Left colon (tissue), 2 donors: Measurements from ENCODE around the gene BICRAL. TPM values are rescaled to one million over a fixed set of nuclear protein-coding genes. Genes with fewer than 3 reads are reported as not detected.
"Not testable (repeated sequence)": the region's sequence is repeated elsewhere in the genome, so short reads cannot be mapped to it uniquely, and the experiment has no call there.

ENCODE experiments used
- ATAC-seq: fragments of 200-7000 bp; cut with Tn5 transposase; one replicate; pipeline ENCODE4 v1.9.1; 2020; ENCODE audit warnings: mild to moderate bottlenecking, moderate library complexity
- DNase-seq, 2 donors: peaks; one replicate each; pipeline ENCODE4 v3.0.0-alpha.2; 2020
- intact Hi-C, 2 donors: fragments of 100-400 bp; cut with DNase I in 1 of 2; cut with micrococcal nuclease in 1 of 2; formaldehyde crosslinking; loops; one replicate each; pipeline versions ENCODE4 v1.11.2 to v1.14.0; 2022; cut with DNase I, micrococcal nuclease
- total RNA-seq, 2 donors: library from RNA; stranded (reverse); fragmentation: NEBNext Ultra II Directional; extraction: Animal tissue kit (Norgen Biotek cat#: 25700); gene quantifications; one replicate each; pipeline ENCODE4 v1.2.1, GENCODE V29; 2021
- donor health status: DM: no; HTN: no; CAD: no.
- donor health status: DM: yes; HTN: yes; CAD: no.

The BICRAL gene
- total RNA-seq, 2 donors from 2014 or later, result 20.2 to 20.5 TPM

DNA sequence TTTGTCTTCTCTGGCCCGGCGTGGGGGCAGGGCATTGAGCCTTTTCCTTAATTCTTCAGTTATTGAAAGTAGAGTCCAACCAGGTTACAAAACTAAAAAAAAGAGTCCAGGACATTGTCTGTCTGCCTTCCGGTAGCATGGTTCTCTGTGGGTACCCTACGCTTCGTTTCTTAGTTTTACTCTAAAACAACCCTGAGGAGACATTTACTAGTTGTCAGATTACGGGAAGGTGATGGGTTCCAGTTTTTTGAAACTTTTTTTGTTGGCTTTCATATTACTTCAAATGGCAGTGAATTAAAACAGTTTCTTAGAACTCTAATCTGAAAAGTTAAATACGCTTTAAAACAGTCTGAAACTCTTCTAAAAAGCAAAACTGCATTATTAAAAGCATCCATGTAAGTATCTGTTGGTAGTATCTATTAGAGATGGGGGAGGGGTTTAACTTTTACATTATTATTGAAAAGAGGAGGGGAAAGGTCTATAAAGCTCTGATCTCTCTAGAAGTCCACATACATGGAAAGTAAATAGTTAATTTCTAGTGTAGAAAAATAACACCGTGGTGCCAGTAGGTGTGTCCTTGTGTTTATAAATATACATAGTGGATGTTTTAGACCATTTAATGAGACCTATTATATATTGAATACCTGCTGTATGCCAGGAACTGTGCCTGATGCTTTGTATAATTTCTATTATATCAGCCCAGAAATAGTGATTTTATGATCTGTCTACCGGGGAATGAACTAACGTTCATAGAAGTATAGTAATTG, 2.2 kb downstream of the BICRAL start:
- intact Hi-C loops, result no loop called here
- ATAC-seq (peak; percentile 27), DNase-seq (no peak)

DNA sequence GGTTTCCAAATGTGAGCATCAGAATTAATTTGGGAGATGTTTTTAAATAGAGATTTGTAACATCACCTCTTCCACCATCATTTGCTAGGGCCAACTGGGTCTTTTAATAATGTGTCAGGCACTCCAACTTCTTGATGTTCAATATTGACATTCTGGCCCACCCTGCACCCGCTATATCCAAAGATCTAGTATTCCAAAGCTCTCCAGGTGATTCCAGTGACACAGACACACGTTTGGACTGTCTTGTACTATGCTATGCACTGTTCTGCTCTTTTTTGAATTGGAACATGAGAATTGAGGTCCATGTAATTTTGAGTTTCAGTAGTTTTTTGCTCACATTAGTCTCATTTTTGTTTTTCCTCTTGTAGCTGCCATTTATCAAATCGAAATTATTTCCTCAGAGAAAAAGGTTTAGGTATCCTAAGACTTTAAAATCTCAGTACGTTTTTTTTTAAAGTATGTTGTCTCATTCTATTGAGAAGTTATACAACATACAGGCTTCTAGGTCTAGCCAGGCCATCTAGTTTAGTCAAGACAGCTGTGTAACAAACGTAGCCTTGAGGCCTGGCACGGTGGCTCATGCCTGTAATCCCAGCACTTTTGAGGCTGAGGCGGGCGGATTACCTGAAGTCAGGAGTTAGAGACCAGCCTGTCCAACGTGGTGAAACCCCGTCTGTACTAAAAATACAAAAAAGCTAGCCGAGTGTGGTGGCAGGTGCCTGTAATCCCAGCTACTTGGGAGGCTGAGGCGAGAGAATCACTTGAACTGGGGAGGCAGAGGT, 3.1 kb downstream of the BICRAL start:
- intact Hi-C loops, result no loop called here
- ATAC-seq (no peak), DNase-seq (no peak)

DNA sequence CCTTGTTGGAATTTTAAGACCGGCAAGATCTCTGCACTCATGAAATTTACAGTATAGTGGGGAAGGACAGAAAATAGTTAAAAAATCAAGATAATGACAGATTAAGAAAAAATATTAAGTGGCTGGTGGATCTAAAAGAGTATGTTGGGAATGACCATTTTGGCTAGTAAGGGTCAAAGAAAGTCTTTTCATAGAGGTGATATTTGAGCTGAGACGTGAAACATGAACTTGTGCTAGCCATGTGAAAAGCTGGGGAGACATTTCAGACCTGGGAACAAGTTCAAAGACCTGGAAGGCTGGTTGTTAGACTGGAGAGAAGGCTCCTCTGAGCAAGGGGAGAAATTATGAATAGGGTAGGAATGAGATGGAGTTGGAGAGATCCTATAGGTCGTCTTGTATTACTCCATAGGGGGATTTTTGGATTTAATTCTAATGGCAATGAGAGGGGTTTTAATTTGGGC, 4.7 kb downstream of the BICRAL start:
- no peak for ATAC-seq
- DNase-seq, result no peak
- intact Hi-C loops, result no loop called here

DNA sequence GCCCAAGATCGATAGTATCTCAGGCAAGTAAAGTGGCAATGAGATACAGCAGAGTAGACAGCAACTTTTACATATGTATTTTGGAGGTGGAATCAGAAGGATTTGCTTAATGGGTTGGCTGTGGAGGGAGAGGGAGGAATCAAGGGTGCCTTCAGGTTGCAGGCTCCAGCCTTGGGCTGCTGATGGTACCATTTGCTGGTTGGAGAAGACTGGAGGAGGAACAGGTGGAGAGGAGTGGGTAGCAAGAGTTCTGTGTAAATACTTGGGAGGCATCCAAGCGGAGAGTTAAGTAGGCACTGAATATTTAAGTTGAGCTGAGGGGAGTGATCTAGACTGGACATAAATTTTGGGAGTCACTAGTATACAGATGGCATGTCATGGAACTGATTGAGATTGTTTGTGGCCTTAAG, 5.2 kb downstream of the BICRAL start:
- DNase-seq, result no peak
- intact Hi-C loops, result no loop called here

DNA sequence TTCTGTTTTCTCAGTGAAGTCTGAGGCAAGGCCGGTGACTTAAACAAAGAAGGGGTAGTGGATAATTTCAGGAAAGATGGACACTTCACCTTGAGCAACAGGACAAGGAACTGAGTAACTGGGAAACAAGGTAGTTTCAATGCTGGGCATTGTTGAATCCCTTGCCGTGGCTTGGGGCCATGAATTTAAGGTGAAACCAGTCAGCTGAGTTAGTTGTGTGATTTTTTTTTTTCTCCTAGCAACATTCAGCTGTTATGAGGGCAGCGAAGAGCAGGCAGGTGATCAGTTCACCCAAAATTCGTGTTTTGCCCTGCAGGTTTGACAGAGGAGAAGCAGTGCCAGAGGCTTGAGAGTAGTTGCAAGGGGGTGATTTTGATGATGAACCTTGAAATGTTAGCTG, 6.8 kb downstream of the BICRAL start:
- ATAC-seq (no peak), DNase-seq (no peak)
- intact Hi-C loops, result no loop called here

More for the DNA sequence above, 5.2 kb downstream of the BICRAL start:
- no peak for ATAC-seq

DNA sequence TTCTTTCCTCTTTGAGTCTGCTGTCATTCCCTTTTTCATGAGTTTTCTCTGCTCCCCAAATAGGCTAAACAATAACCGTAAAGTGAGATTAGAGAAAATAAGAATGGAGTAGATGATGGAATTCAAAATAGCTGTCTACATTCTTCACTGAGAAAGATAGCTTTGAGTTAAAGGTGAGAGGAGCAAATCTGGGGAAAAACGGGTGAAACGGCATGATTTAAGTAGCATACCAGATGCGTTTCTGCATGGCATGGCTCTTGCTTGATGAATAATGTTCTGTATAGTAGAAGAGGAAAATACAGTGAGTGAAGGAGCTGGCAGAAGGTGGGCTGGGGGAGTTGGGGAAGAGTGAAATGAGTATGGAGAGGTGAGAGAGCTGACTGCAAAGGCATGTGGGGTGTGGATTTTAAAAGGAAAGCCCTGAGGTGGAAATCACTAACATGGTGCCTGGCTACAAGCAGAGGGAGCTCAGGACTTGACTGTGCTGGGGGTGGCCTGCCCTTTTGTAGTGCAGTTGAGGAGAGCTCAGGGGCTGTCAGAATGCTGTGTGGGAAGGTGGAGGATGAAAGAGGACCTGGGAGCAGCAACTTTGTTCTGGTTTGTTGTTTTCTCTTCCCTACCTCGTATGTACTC, 8.8 kb downstream of the BICRAL start:
- DNase-seq, result no peak
- intact Hi-C loops, result no loop called here
- peak; percentile 17 for ATAC-seq

DNA sequence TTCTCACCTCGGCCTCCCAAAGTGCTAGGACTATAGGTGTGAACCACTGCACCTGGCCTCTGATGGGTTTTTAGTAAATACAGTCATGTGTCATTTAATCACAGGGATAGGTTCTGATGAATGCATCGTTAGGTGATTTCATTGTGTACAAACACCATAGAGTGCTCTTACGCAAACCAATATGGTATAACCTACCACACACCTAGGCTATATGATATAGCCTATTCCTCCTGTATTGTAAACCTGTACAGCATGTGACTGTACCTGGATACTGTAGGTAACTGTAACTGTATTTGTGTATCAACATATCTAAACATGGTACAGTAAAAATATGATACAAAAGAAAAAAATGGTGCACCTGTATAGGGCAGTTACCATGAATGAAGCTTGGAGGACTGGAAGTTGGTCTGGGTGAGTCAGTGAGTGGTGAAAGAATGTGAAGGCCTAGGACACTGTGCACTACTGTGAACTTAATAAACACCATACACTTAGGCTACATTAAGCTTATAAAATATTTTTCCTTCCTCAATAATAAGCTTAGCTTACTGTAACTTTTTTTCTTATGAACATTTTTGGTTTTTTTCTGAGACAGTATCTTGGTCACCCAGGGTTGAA, 10.0 kb downstream of the BICRAL start:
- ATAC-seq (peak; percentile 56), DNase-seq (no peak)
- intact Hi-C loops, result no loop called here

DNA sequence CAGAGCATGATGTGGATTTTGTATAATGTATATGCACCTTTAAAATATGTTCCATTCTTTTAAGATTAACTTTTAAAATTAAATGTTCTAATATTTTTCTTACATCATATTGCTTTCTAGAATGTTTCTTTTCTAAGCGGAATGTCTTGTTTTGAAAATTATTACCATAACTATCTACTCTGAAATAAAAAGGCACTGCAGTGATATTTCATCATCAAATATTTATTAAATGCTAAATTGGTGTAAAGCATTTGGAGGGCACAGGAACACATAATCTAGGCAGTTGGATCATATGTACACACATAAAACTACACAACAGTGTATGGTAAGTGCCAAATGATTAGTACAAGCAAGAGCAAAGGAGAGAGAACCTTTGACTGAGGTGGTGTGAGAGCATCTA, 13.8 kb downstream of the BICRAL start:
- ATAC-seq (no peak), DNase-seq (no peak)
- intact Hi-C loops, result no loop called here

DNA sequence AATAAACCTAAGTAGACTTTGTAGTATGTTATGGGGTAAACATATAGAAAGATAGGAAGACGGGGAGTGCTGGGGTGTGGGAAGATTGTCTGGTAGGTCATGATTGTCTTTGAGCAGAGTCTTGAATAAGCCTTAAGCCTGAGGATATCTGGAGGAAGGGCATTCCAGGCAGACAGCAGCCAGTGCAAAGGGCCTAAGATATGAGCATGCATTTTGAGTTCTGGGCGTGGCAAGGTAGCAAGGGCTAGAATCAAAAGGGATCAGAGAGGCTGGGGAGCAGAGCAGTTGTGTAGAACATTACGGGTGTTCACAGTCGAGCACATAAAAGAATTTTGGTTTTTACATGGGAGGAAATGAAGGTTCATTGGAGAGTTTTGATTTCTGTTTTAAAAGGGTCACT, 14.3 kb downstream of the BICRAL start:
- intact Hi-C loops, result no loop called here
- no peak for DNase-seq
- ATAC-seq, result peak; percentile 35

DNA sequence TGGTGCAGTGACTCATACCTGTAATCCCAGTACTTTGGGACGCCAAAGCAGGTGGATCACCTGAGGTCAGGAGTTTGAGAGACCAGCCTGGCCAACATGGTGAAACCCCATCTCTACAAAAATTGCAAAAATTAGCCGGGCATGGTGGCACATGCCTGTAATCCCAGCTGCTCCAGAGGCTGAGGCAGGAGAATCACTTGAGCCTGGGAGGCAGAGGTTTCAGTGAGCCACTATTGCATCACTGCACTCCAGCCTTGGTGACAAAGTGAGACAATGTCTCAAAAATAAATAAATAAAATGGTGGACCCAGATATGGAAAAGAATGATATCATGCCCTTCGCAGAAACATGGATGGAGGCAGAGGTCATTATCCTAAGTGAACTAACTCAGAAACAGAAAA, 15.8 kb downstream of the BICRAL start:
- ATAC-seq, intact Hi-C loops, DNase-seq: not testable (repeated sequence)

DNA sequence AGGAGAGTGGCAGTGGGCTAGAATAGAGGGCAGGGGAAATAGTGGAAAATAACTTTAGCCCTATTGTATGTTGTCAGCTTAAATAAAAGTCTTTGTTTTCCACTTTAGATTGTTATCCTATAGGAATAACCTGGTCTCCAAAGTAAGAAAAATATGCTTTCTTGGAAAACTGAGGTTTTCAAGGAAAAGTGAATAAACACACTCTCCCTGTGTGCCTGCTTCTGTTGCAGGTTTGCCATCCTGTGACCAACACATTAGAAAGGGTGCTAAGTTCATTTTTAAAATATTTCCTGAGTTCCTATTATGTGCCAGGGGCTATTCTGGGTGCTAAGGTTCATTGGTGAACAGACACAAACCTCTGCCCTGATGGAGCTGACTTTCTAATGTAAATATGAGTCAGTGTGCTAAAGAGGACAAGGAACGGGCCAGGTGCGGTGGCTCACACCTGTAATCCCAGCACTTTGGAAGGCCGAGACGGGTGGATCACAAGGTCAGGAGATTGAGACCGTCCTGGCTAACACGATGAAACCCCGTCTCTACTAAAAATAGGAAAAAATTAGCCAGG, 23.5 kb downstream of the BICRAL start:
- intact Hi-C loops, result no loop called here
- ATAC-seq (peak; percentile 58), DNase-seq (no peak)

DNA sequence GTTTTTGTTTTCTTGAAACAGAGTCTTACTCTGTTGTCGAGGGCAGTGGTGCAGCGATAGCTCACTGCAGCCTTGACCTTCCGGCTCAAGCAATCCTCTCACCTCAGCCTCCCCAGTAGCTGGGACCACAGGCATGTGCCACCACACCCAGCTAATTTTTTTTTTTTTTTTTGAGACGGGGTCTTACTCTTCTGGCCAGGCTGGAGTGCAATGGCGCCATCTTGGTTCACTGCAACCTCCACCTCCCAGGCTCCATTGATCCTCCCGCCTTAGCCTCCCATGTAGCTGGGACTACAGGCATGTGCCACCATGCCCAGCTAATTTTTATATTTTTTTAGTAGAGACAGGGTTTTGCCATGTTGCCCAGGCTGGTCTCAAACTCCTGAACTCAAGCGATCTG, 24.5 kb downstream of the BICRAL start:
- intact Hi-C loops, DNase-seq, ATAC-seq: not testable (repeated sequence)

DNA sequence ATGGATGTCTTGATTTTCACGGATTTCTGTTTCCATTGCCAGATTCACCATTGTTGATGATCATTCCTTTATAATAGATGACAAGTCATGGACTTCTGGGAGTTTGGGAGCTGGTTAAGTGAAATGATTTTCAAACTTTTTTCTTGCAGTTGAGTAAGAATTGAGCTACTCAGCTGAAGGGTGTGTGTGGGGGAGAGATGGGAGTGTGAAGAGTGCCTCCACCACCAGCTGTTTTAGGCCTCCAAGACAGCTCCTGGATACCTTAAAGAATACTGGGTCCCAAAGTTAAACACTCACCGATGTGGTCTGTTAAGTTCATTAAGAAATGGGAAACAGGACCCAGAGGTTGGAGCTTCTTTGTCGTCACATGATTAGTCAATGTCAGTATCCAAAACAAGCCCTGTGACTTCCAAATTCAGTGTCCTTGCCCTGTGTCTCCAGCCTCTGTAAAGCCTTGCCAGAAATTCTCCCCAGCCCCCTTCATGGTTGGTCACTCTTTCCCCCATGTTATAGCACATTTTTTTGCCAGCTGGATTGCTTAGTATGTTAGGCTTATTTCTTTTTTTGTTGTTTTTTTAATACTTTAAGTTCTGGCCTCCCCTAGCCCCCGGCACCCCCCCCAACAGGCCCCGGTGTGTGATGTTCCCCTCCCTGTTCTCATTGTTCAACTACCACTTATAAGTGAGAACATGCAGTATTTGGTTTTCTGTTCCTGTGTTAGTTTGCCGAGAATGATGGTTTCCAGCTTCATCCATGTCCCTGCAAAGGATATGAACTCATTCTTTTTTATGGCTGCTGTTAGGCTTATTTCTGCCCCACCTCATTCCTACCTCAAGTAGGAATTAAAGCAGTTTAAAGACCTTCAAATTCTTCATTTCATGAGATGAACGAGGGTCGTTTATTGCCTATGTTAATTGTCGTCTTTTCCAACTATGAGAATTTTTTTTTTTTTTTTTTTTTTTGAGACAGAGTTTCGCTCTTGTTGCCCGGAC, 26.9 kb downstream of the BICRAL start:
- no peak for DNase-seq
- intact Hi-C loops, result no loop called here
- peak; percentile 80 for ATAC-seq

DNA sequence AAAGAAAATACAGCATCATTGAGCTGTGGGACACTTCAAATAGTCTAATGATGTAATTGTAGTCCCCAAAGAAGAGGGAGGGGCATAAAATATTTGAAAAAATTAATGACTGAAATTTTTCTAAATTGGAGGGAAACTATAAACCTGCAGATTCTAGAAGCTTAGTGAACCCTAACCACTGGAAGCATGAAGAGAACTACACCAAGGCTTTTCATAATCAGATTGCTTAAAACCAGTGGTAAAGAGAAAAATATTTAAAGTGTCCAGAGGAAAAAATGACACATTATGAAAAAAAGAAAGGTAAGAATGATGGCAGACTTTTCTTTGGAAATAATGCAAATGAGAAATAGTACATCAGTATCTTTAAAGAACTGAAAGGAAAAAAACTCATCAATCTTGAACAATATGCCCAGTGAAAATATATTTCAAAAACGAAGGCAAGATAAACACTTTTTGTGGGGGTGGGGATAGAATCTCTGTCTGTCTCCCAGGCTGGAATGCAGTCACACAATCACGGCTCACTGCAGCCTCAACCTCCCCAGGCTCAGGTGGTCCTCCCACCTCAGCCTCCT, 31.3 kb downstream of the BICRAL start:
- intact Hi-C loops, result no loop called here
- ATAC-seq (no peak), DNase-seq (no peak)

DNA sequence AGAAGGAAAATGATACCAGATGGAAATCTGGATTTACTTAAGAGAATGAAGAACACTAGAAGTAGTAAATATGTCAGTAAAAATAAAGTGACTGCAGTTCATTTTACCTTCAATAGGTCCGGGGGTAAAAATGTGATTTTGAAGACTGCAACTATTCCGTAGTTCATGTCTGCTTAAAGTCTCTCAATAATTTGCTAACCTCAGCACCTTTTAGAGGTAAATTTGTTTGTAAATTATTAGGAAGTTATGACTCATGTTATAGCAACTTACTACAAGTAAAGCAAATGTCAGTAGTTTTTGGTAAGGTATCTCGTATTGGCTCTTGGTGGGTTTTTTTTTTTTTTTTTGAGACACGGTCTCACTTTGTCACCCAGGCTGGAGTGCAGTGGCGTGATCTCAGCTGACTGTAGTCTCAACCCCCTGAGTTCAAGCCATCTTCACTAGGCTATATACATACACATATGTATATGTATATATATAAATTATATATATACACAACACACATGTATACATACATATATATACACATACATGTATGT, 32.1 kb downstream of the BICRAL start:
- DNase-seq, result no peak
- intact Hi-C loops, result no loop called here
- no peak for ATAC-seq

DNA sequence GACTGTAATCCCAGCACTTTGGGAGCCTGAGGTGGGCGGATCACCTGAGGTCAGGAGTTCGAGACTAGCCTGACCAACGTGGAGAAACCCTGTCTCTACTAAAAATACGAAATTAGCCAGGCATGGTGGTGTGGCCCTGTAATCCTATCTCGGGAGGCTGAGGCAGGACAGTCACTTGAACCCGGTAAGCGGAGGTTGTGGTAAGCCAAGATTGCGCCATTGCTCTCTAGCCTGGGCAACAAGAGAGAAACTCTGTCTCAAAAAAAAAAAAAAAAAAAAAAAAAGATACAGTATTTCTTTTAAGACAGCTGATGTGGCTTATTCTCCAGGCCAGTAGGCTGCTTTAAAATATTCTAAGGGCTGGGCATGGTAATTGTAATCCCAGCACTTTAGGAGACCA, 33.9 kb downstream of the BICRAL start:
- DNase-seq, ATAC-seq, intact Hi-C loops: not testable (repeated sequence)

DNA sequence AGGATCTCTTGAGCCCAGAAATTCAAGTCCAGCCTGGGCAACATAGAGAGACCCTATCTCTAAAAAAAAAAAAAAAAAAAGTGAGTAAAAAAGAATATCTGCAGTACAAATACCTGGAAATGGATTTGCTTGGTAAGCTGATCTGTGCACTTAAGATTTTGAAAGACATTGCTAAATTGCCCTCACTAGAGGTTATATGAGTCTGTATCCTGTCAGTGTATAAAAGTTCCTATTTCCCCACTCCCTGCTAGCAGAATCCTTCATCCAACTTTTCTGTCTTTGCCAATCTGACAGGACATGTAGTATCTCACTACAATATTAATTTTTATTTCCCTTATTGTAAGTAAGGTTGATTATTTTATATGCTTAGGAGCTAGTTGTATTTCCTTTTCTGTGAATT, 36.1 kb downstream of the BICRAL start:
- intact Hi-C loops, result no loop called here
- ATAC-seq (no peak), DNase-seq (no peak)
